Measurements from ENCODE around the gene NPLOC4.

DNA sequence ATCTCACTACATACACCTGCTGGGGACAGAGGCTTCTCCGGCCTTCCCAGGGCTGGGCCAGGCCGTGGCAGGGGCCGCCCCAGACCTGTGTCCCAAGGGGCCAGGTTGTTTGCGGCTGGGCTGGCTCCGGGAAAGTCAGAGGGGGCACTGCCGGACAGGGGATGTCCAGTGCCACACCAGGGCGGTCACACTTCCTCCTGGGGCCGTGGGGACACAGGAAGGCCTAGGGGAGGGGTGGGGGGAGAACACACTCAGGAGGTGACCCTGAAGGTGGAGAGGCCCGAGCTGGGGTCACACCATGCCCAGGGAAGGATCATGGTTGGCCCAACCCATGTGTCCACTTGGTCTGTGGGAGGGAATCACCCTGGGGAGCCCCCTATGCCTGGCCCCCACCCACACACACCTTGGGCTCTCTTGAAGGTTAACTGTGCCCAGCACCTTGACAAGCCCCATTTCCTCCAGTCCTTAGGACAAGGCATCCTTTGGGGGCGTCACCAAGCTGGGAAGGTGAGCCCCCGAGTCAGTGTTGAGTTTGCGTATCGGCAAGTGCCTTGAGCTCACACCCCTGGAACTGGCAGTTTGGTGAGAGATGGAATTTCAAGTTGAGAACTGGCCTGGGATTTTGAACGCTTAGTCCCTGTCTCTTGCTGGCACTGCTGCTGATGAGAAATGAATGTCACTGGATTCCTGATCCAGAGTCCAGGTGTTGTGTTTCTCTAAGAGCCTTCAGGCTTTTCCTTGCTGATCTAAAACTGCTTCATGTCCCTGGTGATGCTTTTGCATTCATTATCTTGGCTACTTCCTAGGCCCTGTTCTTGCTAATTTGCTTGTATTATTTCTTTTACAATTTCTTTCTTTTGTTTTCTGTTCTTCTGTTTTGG is 116.7 kb downstream of the NPLOC4 start:
- TF ChIP-seq, protein P1, sequence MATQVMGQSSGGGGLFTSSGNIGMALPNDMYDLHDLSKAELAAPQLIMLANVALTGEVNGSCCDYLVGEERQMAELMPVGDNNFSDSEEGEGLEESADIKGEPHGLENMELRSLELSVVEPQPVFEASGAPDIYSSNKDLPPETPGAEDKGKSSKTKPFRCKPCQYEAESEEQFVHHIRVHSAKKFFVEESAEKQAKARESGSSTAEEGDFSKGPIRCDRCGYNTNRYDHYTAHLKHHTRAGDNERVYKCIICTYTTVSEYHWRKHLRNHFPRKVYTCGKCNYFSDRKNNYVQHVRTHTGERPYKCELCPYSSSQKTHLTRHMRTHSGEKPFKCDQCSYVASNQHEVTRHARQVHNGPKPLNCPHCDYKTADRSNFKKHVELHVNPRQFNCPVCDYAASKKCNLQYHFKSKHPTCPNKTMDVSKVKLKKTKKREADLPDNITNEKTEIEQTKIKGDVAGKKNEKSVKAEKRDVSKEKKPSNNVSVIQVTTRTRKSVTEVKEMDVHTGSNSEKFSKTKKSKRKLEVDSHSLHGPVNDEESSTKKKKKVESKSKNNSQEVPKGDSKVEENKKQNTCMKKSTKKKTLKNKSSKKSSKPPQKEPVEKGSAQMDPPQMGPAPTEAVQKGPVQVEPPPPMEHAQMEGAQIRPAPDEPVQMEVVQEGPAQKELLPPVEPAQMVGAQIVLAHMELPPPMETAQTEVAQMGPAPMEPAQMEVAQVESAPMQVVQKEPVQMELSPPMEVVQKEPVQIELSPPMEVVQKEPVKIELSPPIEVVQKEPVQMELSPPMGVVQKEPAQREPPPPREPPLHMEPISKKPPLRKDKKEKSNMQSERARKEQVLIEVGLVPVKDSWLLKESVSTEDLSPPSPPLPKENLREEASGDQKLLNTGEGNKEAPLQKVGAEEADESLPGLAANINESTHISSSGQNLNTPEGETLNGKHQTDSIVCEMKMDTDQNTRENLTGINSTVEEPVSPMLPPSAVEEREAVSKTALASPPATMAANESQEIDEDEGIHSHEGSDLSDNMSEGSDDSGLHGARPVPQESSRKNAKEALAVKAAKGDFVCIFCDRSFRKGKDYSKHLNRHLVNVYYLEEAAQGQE (IDR thresholded peaks at IDR 0.05; ENCODE audit: insufficient read depth in 1 of 2, low read depth in 2 of 2, low read length in 2 of 2), result no peak
- TF ChIP-seq POLR2AphosphoS5 (IDR thresholded peaks at IDR 0.05; ENCODE audit: low read depth, low read length) (no peak), TAF1 (IDR thresholded peaks at IDR 0.05; ENCODE audit: borderline replicate concordance, insufficient read depth, low read length) (no peak)
